SK-N-SH treated with all-trans-retinoic acid at 6 μM for 48 hours (cell line): ENCODE measurements around the gene CD300C.

Source experiments
- ARNTL ChIP-seq: fragments of 450-650 bp; formaldehyde crosslinking; IDR thresholded peaks from 2 replicates; pipeline ENCODE4 v1.5.0; 2020; ENCODE audit warnings: low read depth, mild to moderate bottlenecking, moderate library complexity, borderline replicate concordance
- BACH2 ChIP-seq: fragments of 250-450 bp; sonication (Bioruptor Pico); IDR thresholded peaks from 2 replicates; pipeline ENCODE4 v1.9.0; 2021; ENCODE audit warnings: mild to moderate bottlenecking, borderline replicate concordance
- CSDC2 ChIP-seq: fragments of 250-450 bp; sonication (Bioruptor Pico); IDR thresholded peaks from 2 replicates; pipeline ENCODE4 v1.5.0; 2020; ENCODE audit warnings: mild to moderate bottlenecking, moderate library complexity
- ESRRG ChIP-seq: fragments of 250-450 bp; sonication (Bioruptor Pico); IDR thresholded peaks from 2 replicates; pipeline ENCODE4 v1.6.1; 2021; ENCODE audit warnings: mild to moderate bottlenecking
- ISL1 ChIP-seq: fragments of 250-450 bp; sonication (Bioruptor Pico); IDR thresholded peaks from 2 replicates; pipeline ENCODE4 v2.1.2; 2022; ENCODE audit warnings: mild to moderate bottlenecking, moderate library complexity
- OSR1 ChIP-seq: fragments of 250-450 bp; sonication (Bioruptor Pico); IDR thresholded peaks from 2 replicates; pipeline ENCODE4 v1.8.0; 2022; ENCODE audit warnings: moderate library complexity, mild to moderate bottlenecking, inconsistent platforms
- PATZ1 ChIP-seq: fragments of 250-450 bp; sonication (Bioruptor Pico); IDR thresholded peaks from 2 replicates; pipeline ENCODE4 v1.8.0; 2020; ENCODE audit warnings: mild to moderate bottlenecking, moderate library complexity, borderline replicate concordance
- POU6F1 ChIP-seq: fragments of 250-450 bp; sonication (Bioruptor Pico); IDR thresholded peaks from 2 replicates; pipeline ENCODE4 v1.8.0; 2021; ENCODE audit warnings: low read depth, mild to moderate bottlenecking, moderate library complexity, borderline replicate concordance
- TSHZ2 ChIP-seq: fragments of 250-450 bp; sonication (Bioruptor Pico); IDR thresholded peaks from 2 replicates; pipeline ENCODE4 v1.5.0; 2020; ENCODE audit warnings: mild to moderate bottlenecking, moderate library complexity
- ZFP3 ChIP-seq: fragments of 250-450 bp; sonication (Bioruptor Pico); IDR thresholded peaks from 2 replicates; pipeline ENCODE4 v1.5.0; 2020; ENCODE audit warnings: mild to moderate bottlenecking, moderate library complexity
- ZNF565 ChIP-seq: fragments of 450-650 bp; formaldehyde crosslinking; conservative IDR thresholded peaks from 2 replicates; pipeline ENCODE4 v1.5.0; 2020; ENCODE audit warnings: low read depth, mild to moderate bottlenecking, moderate library complexity
- ZNF8 ChIP-seq: fragments of 450-650 bp; formaldehyde crosslinking; IDR thresholded peaks from 2 replicates; pipeline ENCODE4 v1.5.0; 2020; ENCODE audit warnings: mild to moderate bottlenecking, moderate library complexity

- TF ChIP-seq POU6F1 (CRISPR knock-in tag) (no peak), CSDC2 (CRISPR knock-in tag) (no peak), ZFP3 (CRISPR knock-in tag) (no peak), OSR1 (CRISPR knock-in tag) (no peak), BACH2 (no peak), ZNF8 (CRISPR knock-in tag) (no peak), ARNTL (no peak), PATZ1 (CRISPR knock-in tag) (no peak), ESRRG (no peak), ISL1 (CRISPR knock-in tag) (no peak), ZNF565 (CRISPR knock-in tag) (no peak), TSHZ2 (no peak)
These were observed 15.7 kb upstream of the CD300C start for GRCh38 chr17:74561586-74561985.
